ENCODE measurements around the gene DALRD3. TPM values are rescaled to one million over a fixed set of nuclear protein-coding genes. Genes with fewer than 3 reads are reported as not detected.

DALRD3 gene
- total RNA-seq, 1 donor from 2014 or later = 19.0 TPM

- DNase-seq = peak; percentile 100
- intact Hi-C loops (cut with DNase I) = no loop called here
- ATAC-seq = peak; percentile 90
- H3K27me3 ChIP-seq = no peaks in the 10 kb centered on the region
- peaks cover 34% of the 10 kb centered on the region for H3K36me3 ChIP-seq
- H3K4me1 ChIP-seq = peaks cover 33% of the 10 kb centered on the region
- no peaks in the 10 kb centered on the region for H3K9me3 ChIP-seq
- TF ChIP-seq CTCF (IDR thresholded peaks at IDR 0.05) = no peak
- peak overlapping the region; percentile 97 for H3K27ac ChIP-seq
- H3K4me3 ChIP-seq = peak overlapping the region; percentile 96
Observed at GRCh38 chr3:49021213-49021812, 2.9 kb upstream of the DALRD3 start.

- peak; percentile 19 for ATAC-seq
- H3K4me3 ChIP-seq = peak overlapping the region; percentile 96
- intact Hi-C loops (cut with DNase I) = no loop called here
- no peak for TF ChIP-seq CTCF (IDR thresholded peaks at IDR 0.05)
- peak; percentile 88 for DNase-seq
- H3K4me1 ChIP-seq = peaks cover 33% of the 10 kb centered on the region
- no peaks in the 10 kb centered on the region for H3K9me3 ChIP-seq
- H3K27me3 ChIP-seq = no peaks in the 10 kb centered on the region
- peak overlapping the region; percentile 97 for H3K27ac ChIP-seq
- peaks cover 34% of the 10 kb centered on the region for H3K36me3 ChIP-seq
Observed at GRCh38 chr3:49020330-49021212, 2.2 kb upstream of the DALRD3 start.

DNA sequence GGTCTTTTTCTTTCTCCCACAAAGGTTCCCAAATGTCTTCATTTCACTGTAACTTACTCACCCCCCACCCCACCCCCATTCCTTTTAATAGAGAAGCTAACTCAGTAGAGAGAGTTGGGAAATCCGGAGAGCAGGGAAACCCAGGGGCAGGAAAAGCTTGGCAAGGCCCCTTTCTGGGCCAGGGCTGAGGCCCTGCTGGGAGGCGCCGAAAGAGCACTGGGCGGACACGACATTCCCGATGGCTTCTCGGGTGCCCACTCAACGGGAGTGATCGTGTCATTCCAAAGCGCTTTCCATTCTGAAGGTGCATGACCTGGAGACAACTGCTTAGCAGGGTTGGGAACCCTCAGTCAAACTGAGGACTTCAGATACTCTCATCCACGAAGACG, 1.6 kb upstream of the DALRD3 start:
- Histone ChIP-seq H3K27ac (peak overlapping the region; percentile 97), H3K36me3 (peaks cover 34% of the 10 kb centered on the region), H3K4me1 (peaks cover 33% of the 10 kb centered on the region), H3K9me3 (no peaks in the 10 kb centered on the region), H3K4me3 (peak overlapping the region; percentile 96), H3K27me3 (no peaks in the 10 kb centered on the region)
- ATAC-seq (no peak), DNase-seq (no peak)
- intact Hi-C loops (cut with DNase I) = no loop called here
- TF ChIP-seq CTCF (IDR thresholded peaks at IDR 0.05) = no peak

DNA sequence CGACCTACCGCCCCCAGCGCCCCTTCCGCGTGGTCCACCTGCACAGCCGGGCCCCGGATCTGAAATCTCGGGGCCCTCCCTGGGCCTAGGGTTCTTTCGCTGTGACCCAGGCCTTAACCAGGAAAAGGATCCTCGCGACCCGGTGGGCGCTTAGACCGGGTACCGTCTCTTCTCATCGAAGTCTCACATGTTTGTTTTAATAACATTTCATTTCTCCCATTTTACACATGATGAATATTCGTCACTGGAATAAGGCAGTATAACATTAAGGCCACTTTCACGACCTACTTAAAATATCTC, 277 bp upstream of the DALRD3 start:
- intact Hi-C loops (cut with DNase I) = no loop called here
- peaks cover 33% of the 10 kb centered on the region for H3K4me1 ChIP-seq

DNA sequence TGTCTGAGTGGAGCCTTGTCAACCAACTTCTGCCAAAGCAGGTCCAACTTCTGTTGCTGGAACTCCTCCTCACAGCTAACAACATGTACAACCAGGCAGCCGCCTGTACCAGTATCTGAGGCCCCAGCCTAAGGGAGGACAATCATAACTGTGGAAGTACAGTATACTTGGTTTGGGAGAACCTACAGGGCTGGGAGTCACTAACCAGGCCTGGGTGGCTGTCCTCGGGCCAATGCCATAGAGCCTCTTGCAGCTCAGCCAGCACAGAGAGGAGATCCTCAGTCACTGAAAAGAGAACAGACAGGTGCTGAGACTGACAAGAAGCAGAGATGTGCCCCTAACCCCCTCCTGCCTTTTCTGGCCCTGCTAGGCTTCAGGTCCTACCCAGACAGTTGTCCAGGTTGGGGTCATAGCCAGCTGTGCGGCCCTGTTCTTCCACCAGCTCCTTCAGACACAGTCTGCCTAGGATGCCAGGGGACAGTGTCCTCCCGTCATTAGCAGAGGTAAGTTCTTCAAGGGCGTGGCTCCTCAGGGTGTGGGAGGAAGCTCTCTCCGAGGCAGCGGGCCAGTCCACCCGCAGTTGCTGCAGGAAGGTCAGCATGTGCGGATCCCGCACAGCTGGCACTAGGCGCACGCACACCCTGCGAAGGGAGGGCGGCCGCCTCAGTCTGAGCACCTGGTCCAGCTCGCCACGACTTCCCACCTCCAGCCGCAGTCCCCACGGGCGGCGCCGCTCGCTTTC, 980 bp downstream of the DALRD3 start:
- Histone ChIP-seq H3K27ac (peak overlapping the region; percentile 80), H3K27me3 (no peaks in the 10 kb centered on the region), H3K36me3 (peaks cover 30% of the 10 kb centered on the region), H3K9me3 (no peaks in the 10 kb centered on the region), H3K4me3 (peak overlapping the region; percentile 67), H3K4me1 (peaks cover 24% of the 10 kb centered on the region)
- no peak for ATAC-seq
- no peak for DNase-seq
- no peak for TF ChIP-seq CTCF (IDR thresholded peaks at IDR 0.05)
- intact Hi-C loops (cut with DNase I) = no loop called here

More for the DNA sequence above, 277 bp upstream of the DALRD3 start:
- H3K27me3 ChIP-seq = no peaks in the 10 kb centered on the region
- H3K36me3 ChIP-seq = peaks cover 32% of the 10 kb centered on the region
- no peak for TF ChIP-seq CTCF (IDR thresholded peaks at IDR 0.05)
- peak overlapping the region; percentile 67 for H3K4me3 ChIP-seq
- H3K27ac ChIP-seq = peak overlapping the region; percentile 80
- DNase-seq (no peak), ATAC-seq (no peak)
- no peaks in the 10 kb centered on the region for H3K9me3 ChIP-seq
